BLaER1 (cell line): ENCODE measurements around the gene TMEM178B.

Experiments
- H3K27ac ChIP-seq: shearing (Covaris generic); formaldehyde crosslinking; 2 replicates; pipeline ENCODE4 v1.8.1; 2022
- H3K27me3 ChIP-seq: shearing (Covaris generic); formaldehyde crosslinking; 2 replicates; pipeline ENCODE4 v1.8.1; 2022
- H3K36me3 ChIP-seq: shearing (Covaris generic); formaldehyde crosslinking; 2 replicates; pipeline ENCODE4 v1.8.1; 2022
- H3K4me1 ChIP-seq: shearing (Covaris generic); formaldehyde crosslinking; 2 replicates; pipeline ENCODE4 v1.8.1; 2022
- H3K4me2 ChIP-seq: shearing (Covaris generic); formaldehyde crosslinking; 2 replicates; pipeline ENCODE4 v1.8.1; 2022
- H3K4me3 ChIP-seq: shearing (Covaris generic); formaldehyde crosslinking; 2 replicates; pipeline ENCODE4 v1.8.1; 2022
- H3K9ac ChIP-seq: shearing (Covaris generic); formaldehyde crosslinking; 2 replicates; pipeline ENCODE4 v1.8.1; 2022
- H3K9me3 ChIP-seq: shearing (Covaris generic); formaldehyde crosslinking; 2 replicates; pipeline ENCODE4 v1.8.1; 2022
- H4K20me1 ChIP-seq: shearing (Covaris generic); formaldehyde crosslinking; 2 replicates; pipeline ENCODE4 v1.8.1; 2022
- Cebpa-rat ChIP-seq: shearing (Covaris generic); IDR thresholded peaks from 2 replicates; pipeline ENCODE4 v1.8.1; 2022

Gene TMEM178B

DNA sequence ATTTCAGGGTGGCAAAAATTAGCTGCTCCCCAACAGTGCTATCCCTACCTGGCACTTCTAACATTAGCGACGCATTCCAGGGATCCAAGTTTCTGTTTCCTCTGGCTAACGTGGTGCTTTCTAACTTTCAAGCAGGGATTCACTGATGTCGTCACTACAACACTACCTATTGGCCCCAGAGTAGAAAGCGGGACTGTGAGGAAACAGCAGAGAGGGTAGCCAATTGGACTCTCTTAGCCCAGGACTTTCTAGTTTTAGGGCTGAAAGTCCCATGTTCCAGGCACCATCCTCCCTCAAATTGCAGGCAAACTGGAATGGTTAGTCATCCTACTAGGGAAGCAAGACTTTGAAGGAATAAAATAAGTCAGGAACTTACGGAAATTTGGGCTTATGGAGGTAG lies 388.1 kb downstream of the TMEM178B start:
- TF ChIP-seq Cebpa-rat: no peak
- Histone ChIP-seq H3K4me3 (no peak overlapping the region), H3K9me3 (no peaks in the 10 kb centered on the region), H3K27ac (no peak overlapping the region), H3K36me3 (no peaks in the 10 kb centered on the region), H3K9ac (no peak overlapping the region), H3K4me2 (no peak overlapping the region), H3K4me1 (no peaks in the 10 kb centered on the region), H4K20me1 (no peaks in the 10 kb centered on the region), H3K27me3 (no peaks in the 10 kb centered on the region)

DNA sequence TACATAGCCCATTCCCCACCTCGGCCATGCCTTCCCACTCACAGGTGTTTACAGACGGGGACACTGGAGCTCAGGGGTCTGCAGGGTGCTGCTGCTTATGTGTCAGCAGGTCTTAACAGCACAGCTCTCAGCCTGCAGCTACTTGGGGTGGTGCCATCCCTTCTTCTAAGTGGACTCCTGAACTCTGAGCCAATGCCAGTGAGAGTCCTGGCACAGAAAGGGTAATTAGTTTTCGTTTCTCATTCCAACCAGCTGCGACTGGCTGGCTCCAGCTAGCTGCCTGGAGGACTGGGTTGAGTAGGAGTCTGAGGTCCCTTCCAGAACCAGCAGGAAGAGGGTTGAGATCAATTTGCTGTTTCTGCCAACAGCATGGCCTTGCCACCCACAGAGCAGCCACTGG lies 389.1 kb downstream of the TMEM178B start:
- Histone ChIP-seq H3K36me3 (no peaks in the 10 kb centered on the region), H3K4me1 (no peaks in the 10 kb centered on the region), H3K9me3 (no peaks in the 10 kb centered on the region), H3K9ac (no peak overlapping the region), H3K27me3 (no peaks in the 10 kb centered on the region), H3K4me2 (no peak overlapping the region), H4K20me1 (no peaks in the 10 kb centered on the region), H3K27ac (no peak overlapping the region), H3K4me3 (no peak overlapping the region)
- TF ChIP-seq Cebpa-rat: no peak

DNA sequence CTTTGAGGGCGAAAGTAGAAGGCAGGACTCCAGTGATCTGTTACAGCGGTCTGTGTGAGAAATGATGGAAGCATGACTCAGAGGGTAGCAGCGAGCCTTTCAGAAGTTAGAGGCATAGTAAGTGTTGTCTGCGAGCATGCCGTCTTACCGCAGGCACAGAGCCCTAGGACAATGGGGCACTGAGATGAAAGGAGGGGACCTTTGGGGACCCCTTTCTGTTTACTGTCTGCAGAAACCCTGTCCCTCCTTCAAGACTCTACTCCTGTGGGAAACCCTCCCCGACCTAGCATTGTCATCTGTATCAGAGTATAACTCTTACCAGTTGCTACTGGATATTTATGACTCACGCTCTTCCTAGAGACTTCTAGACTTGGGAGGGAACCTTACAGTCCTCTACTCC lies 390.1 kb downstream of the TMEM178B start:
- Histone ChIP-seq H3K9ac (no peak overlapping the region), H3K9me3 (no peaks in the 10 kb centered on the region), H3K27me3 (no peaks in the 10 kb centered on the region), H3K36me3 (no peaks in the 10 kb centered on the region), H3K4me3 (no peak overlapping the region), H4K20me1 (no peaks in the 10 kb centered on the region), H3K27ac (no peak overlapping the region), H3K4me1 (no peaks in the 10 kb centered on the region), H3K4me2 (no peak overlapping the region)
- no peak for TF ChIP-seq Cebpa-rat

DNA sequence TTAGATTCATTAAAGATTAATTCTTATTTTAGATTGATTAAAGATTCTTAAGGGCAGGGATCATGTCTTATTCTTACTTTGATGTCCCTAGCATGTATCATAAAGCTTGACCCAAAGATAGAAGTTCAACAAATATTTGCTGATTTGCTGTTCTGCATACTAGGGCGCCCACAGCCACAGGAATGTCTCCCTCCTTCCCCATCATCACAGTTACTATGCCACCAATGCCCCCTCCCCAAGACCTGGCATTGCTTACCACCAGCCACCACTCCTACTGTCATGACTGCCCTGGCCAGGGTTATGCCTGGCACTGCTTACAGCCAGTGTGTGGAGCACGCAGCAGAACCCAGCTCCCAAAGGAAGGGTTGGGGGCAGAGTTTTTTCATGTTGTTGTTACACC lies 390.7 kb downstream of the TMEM178B start:
- Histone ChIP-seq H3K4me1 (no peaks in the 10 kb centered on the region), H3K9me3 (no peaks in the 10 kb centered on the region), H3K27me3 (no peaks in the 10 kb centered on the region), H3K4me2 (no peak overlapping the region), H3K9ac (no peak overlapping the region), H3K4me3 (no peak overlapping the region), H4K20me1 (no peaks in the 10 kb centered on the region), H3K36me3 (no peaks in the 10 kb centered on the region), H3K27ac (no peak overlapping the region)
- TF ChIP-seq Cebpa-rat: no peak

DNA sequence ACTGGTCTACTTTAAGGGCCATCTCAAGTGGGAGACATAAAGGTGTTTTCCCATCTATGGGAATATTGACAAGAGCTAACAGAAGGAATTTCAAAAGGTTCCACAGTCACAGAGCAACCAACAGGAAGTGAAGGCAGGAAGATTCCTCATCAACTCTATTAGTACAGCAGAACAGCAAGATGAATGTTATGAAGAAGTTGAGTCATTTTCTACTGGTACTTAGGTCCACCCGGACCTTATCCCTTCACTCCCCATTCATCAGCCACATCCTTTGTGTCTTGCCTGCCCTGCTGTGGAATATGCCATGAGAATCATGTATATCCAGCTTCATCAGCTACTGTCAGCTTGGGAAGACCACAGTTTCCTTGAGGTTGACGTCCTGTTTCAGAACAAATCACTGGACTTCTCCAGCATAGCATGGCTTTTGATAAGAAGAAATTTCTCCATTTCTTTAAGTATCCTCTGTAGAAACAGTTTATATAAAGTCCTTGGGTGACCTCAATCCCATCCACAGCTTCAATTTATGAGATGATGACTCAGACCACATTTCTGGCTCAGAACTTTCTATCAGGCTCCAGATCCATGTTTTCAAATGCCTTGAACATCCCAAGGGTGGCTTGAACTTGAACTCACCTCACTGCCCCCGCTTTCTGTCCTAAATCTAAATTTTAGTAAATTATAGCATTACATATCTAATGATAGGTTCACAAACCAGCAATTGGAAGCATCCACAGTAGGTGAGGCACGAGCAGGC lies 392.5 kb downstream of the TMEM178B start:
- H3K4me3 ChIP-seq: no peak overlapping the region
- H3K4me2 ChIP-seq: no peak overlapping the region
- no peaks in the 10 kb centered on the region for H4K20me1 ChIP-seq
- no peaks in the 10 kb centered on the region for H3K27me3 ChIP-seq
- H3K27ac ChIP-seq: no peak overlapping the region
- no peak overlapping the region for H3K9ac ChIP-seq
- no peaks in the 10 kb centered on the region for H3K9me3 ChIP-seq
- no peak for TF ChIP-seq Cebpa-rat
- no peaks in the 10 kb centered on the region for H3K36me3 ChIP-seq
- no peaks in the 10 kb centered on the region for H3K4me1 ChIP-seq

DNA sequence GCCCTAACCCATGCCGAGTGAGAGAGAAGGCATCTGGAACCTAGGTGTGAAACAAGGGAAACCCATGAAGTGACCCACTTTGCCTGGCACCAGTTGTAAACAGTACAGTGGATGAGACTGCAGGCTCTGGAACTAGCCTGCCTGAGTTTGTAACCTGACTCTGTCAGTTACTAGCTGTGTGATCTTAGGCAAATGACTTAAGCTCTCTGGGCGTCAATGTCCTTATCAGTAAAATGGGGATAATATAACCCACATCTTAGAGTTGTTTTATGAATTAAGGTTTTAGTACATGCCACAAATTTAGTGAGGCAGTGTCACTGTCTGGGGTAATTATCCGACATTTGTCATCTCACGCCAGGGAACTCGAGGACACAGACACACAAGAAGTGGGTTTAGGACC lies 394.5 kb downstream of the TMEM178B start:
- no peak overlapping the region for H3K4me3 ChIP-seq
- H3K9ac ChIP-seq: no peak overlapping the region
- no peaks in the 10 kb centered on the region for H3K9me3 ChIP-seq
- no peak overlapping the region for H3K27ac ChIP-seq
- TF ChIP-seq Cebpa-rat: no peak
- H3K27me3 ChIP-seq: no peaks in the 10 kb centered on the region
- no peaks in the 10 kb centered on the region for H4K20me1 ChIP-seq
- no peak overlapping the region for H3K4me2 ChIP-seq
- no peaks in the 10 kb centered on the region for H3K36me3 ChIP-seq
- no peaks in the 10 kb centered on the region for H3K4me1 ChIP-seq

DNA sequence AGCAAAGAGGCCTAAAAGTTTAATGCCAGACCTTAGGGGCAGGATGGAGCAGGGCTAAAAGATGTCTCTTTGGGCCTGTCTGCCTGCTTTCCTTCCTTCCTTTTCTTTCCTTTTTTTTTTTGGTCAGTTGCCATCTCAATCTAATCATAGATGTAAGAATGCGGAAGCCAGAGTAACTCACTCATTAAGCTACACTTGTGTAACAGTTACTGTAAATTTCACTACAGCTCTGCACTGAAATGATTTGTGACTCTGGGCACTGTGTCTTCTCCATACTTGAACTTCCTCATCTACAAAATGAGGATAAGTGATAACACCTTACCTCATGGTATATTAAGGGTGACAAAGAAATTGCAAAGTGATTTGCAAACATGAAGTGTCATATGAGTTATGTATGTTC lies 401.8 kb downstream of the TMEM178B start:
- no peak for TF ChIP-seq Cebpa-rat
- Histone ChIP-seq H3K36me3 (no peaks in the 10 kb centered on the region), H3K27ac (no peak overlapping the region), H3K27me3 (no peaks in the 10 kb centered on the region), H3K9me3 (no peaks in the 10 kb centered on the region), H3K4me3 (no peak overlapping the region), H3K4me1 (no peaks in the 10 kb centered on the region), H3K4me2 (no peak overlapping the region), H4K20me1 (no peaks in the 10 kb centered on the region), H3K9ac (no peak overlapping the region)

DNA sequence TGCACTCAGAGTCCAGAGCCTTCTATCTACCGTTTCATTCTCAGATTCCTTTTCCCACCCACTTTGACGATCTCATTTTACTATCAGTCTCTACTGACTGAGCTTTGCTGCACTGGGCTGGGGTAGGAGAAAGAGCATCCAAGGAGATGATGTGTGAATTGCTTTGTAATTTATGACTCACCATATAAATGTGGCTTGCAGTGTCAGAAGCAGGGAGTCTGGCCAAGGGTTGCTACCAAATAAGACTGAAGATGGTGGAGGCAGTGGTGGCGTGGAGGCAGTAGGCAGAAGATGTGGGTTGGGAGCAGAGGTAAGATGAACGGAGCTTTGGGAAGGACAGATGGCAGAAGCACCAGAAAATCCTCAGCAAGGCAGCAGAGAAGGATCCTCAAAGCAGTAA lies 404.0 kb downstream of the TMEM178B start:
- TF ChIP-seq Cebpa-rat: no peak
- Histone ChIP-seq H3K9me3 (no peaks in the 10 kb centered on the region), H3K36me3 (no peaks in the 10 kb centered on the region), H3K27ac (no peak overlapping the region), H3K4me3 (no peak overlapping the region), H3K27me3 (no peaks in the 10 kb centered on the region), H3K9ac (no peak overlapping the region), H3K4me1 (no peaks in the 10 kb centered on the region), H3K4me2 (no peak overlapping the region), H4K20me1 (no peaks in the 10 kb centered on the region)

DNA sequence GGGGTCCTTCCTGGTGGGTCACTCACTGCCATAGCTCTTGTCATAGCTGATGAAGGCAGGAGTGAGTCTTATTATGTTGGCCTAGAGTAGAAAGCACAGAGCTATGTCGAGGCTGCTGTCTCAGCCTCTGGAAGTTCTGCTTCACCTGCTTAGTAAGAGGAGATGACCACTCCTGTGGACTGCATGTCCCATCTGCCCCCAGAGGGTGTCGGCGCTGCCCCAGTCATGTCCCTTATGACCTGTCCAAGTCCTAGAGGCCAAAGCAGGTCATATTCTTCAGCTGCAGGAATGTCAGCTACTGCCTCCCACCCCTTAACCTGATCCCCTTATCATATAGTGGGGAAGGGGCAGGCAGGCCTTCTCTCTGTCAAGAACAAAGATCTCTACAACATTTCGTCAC lies 405.0 kb downstream of the TMEM178B start:
- no peak for TF ChIP-seq Cebpa-rat
- no peak overlapping the region for H3K9ac ChIP-seq
- H3K4me3 ChIP-seq: no peak overlapping the region
- H3K36me3 ChIP-seq: no peaks in the 10 kb centered on the region
- no peaks in the 10 kb centered on the region for H3K27me3 ChIP-seq
- H3K4me1 ChIP-seq: no peaks in the 10 kb centered on the region
- no peak overlapping the region for H3K27ac ChIP-seq
- H4K20me1 ChIP-seq: no peaks in the 10 kb centered on the region
- no peak overlapping the region for H3K4me2 ChIP-seq
- no peaks in the 10 kb centered on the region for H3K9me3 ChIP-seq

DNA sequence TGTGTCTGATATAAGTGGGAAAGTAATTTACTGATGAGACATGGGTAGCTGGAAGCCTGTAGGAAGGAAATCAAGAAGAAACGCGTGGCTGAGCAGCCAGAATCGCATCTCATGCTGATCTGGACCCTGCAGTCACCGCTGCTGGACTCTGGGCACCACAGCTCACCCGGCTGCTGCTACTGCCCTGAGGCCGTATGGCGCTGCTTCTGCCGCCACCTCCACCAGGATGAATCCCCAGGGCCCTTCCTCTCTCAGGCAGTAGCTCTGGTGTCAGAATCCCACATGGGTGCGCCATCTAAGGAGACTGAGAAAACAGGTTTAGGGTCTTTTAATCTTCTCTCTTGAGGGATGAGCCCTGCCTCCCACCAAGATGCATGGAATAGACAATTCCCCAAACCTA lies 407.1 kb downstream of the TMEM178B start:
- Histone ChIP-seq H4K20me1 (no peaks in the 10 kb centered on the region), H3K9me3 (no peaks in the 10 kb centered on the region), H3K4me1 (no peaks in the 10 kb centered on the region), H3K27ac (no peak overlapping the region), H3K4me3 (no peak overlapping the region), H3K27me3 (no peaks in the 10 kb centered on the region), H3K9ac (no peak overlapping the region), H3K36me3 (no peaks in the 10 kb centered on the region), H3K4me2 (no peak overlapping the region)
- no peak for TF ChIP-seq Cebpa-rat

DNA sequence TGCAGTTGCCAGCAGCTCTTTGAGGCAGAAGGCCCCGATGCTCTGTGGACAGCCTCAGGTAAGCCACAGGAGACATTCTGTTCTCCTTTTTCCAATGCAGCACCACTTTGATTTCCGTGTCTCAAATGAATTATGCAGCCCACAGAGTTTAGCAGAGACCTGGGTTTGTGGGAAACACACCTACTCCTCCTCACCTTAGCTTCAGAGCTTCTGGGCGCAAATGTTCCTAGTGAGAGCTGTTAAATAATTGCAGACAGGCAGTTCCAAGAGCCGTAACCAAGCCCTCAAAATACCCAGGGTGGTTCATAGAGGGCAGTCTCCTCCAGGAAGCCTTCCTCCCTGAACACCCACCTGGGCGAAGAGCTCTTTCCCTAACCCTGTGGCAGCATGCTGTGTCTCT lies 408.1 kb downstream of the TMEM178B start:
- Histone ChIP-seq H3K4me2 (no peak overlapping the region), H3K4me1 (no peaks in the 10 kb centered on the region), H4K20me1 (no peaks in the 10 kb centered on the region), H3K27me3 (no peaks in the 10 kb centered on the region), H3K9ac (no peak overlapping the region), H3K27ac (no peak overlapping the region), H3K36me3 (no peaks in the 10 kb centered on the region), H3K9me3 (no peaks in the 10 kb centered on the region), H3K4me3 (no peak overlapping the region)
- TF ChIP-seq Cebpa-rat: no peak
